OCI-LY1 (cell line): ENCODE data around the gene LYZL2.
"Not testable (repeated sequence)": the region's sequence is repeated elsewhere in the genome, so short reads cannot be mapped to it uniquely, and the experiment has no call there.

Source experiments
- CTCF ChIP-seq: fragments of 200-600 bp; sonication (generic), shearing (Covaris generic); IDR thresholded peaks from 2 replicates; pipeline ENCODE4 v1.5.1; 2017; ENCODE audit warnings: mild to moderate bottlenecking, antibody characterized with exemption, low read length, moderate library complexity, mixed read lengths
- EZH2 ChIP-seq: fragments of 200-600 bp; sonication (generic), shearing (Covaris generic); IDR thresholded peaks from 2 replicates; pipeline ENCODE4 v1.8.0; 2017; ENCODE audit warnings: borderline replicate concordance, mixed run types, mild to moderate bottlenecking, antibody characterized with exemption, low read length, moderate library complexity, mixed read lengths

- TF ChIP-seq CTCF, EZH2: not testable (repeated sequence)
Observed at GRCh38 chr10:30626837-30627236, 2.7 kb downstream of the LYZL2 start.
